Heart left ventricle (tissue), 16 donors: ENCODE data around the gene CR1. TPM values are rescaled to one million over a fixed set of nuclear protein-coding genes. Genes with fewer than 3 reads are reported as not detected.
A peak's percentile ranks its signal among the peaks of the same experiment; 100 is the strongest.
"Not testable (repeated sequence)": the region's sequence is repeated elsewhere in the genome, so short reads cannot be mapped to it uniquely, and the experiment has no call there.

Experiments used
- ATAC-seq, 4 donors: fragments of 200-7000 bp; cut with Tn5 transposase; one replicate each; pipeline ENCODE4 v1.9.1; 2020 to 2022; ENCODE audit warnings: moderate library complexity in 4 of 4, mild to moderate bottlenecking in 3 of 4, moderate number of reproducible peaks in 1 of 4
- DNase-seq, 5 donors: peaks; one replicate each; pipeline ENCODE4 v3.0.0-alpha.2; 2020
- H3K27ac ChIP-seq, 12 donors: fragments of 200-600 bp; sonication (generic) in 4 of 12; one replicate each; pipeline versions ENCODE4 v1.5.0 to v1.8.0; 2016 to 2022; ENCODE audit warnings: mild to moderate bottlenecking in 2 of 12
- H3K27me3 ChIP-seq, 9 donors: fragments of 200-600 bp; sonication (generic) in 2 of 9; one replicate each; pipeline versions ENCODE4 v1.5.1 to v1.8.0; 2016 to 2022; ENCODE audit warnings: mild to moderate bottlenecking in 3 of 9
- H3K36me3 ChIP-seq, 9 donors: fragments of 200-600 bp; sonication (generic) in 2 of 9; one replicate each; pipeline versions ENCODE4 v1.5.0 to v1.8.0; 2018 to 2022; ENCODE audit warnings: mild to moderate bottlenecking in 2 of 9
- H3K4me1 ChIP-seq, 12 donors: fragments of 200-600 bp; sonication (generic) in 4 of 12; one replicate each; pipeline versions ENCODE4 v1.5.0 to v1.8.0; 2016 to 2022; ENCODE audit warnings: mild to moderate bottlenecking in 3 of 12
- H3K4me3 ChIP-seq, 12 donors: fragments of 200-600 bp; sonication (generic) in 4 of 12; one replicate each; pipeline versions ENCODE4 v1.5.0 to v1.8.0; 2017 to 2022; ENCODE audit warnings: mild to moderate bottlenecking in 9 of 12, moderate library complexity in 4 of 12
- H3K9me3 ChIP-seq, 12 donors: fragments of 200-600 bp; sonication (generic) in 4 of 12; one replicate each; pipeline versions ENCODE4 v1.5.0 to v1.8.0; 2016 to 2022; ENCODE audit warnings: mild to moderate bottlenecking in 1 of 12
- POLR2A ChIP-seq, 2 donors: fragments of 450-650 bp; IDR thresholded peaks; one replicate each; pipeline ENCODE4 v1.6.1; 2017; ENCODE audit warnings: antibody characterized with exemption in 2 of 2, mild to moderate bottlenecking in 2 of 2, moderate library complexity in 2 of 2
- WGBS, 4 donors: extraction: QIAGEN DNeasy Blood & Tissue Kit in 2 of 4; methylation state at CpG; one replicate each; pipeline versions ENCODE4 v1.1.5 to v1.1.7; 2013 to 2018; 5-methylcytosine and 5-hydroxymethylcytosine counted together
- intact Hi-C, 10 donors: fragments of 100-400 bp; cut with DNase I; formaldehyde crosslinking; loops; one replicate each; pipeline versions ENCODE4 v1.11.1 to v1.14.2; 2022
- polyA plus RNA-seq, 2 donors: library from polyadenylated mRNA; stranded (reverse); fragments of 200-250 nt; gene quantifications; one replicate each; pipeline ENCODE4 v1.2.3, GENCODE V29; 2013
- total RNA-seq, 9 donors: library from RNA; depleted of rRNA in 2 of 9; stranded (reverse); fragments of >200 nt in 2 of 9; fragmentation: NEBNext Ultra II Directional in 3 of 9; extraction: Animal tissue kit (Norgen Biotek cat#: 25700) in 3 of 9; gene quantifications; one replicate each; pipeline versions ENCODE4 v1.1.0 to v1.2.4, GENCODE V29; 2016 to 2023
- TF ChIP-seq, protein P1 (sequence below), 12 donors: fragments of 200-600 bp; sonication (generic) in 4 of 12; IDR thresholded peaks; one replicate each; pipeline versions ENCODE4 v1.5.0 to v1.8.0; 2018 to 2022; ENCODE audit warnings: antibody characterized with exemption in 12 of 12, mild to moderate bottlenecking in 5 of 12
- donor health status: ischemic (EF 13 %, LVEDD 7.1; RV severe dilation, severe dysfunction).
- donor health status: healthy with polysubstance abuse.
- donor health status: DM: no; HTN: yes; CAD: no.
- donor health status: DM: no; HTN: no; CAD: no.
- donor health status: ischemic (EF 25% LVEDD 6.9; RV normal size, moderate dysfunction).
- donor health status: ischemic (EF 25% LVEDD 5.7; RV mildly dilated, moderate dysfunction).
- donor health status: healthy.
- donor health status: DM: yes; HTN: yes; CAD: no.
- donor health status: ischemic (EF 35%, LVEDD 5.7; RV mildly dilated, moderate dysfunction).
- donor health status: nonischemic (EF 11% LVEDD 7.7; RV severe dilation, severe dysfunction).
- donor health status: DM: yes; HTN: yes; CAD: no.
- donor health status: PGD.
- donor health status: ischemic (EF 29% LVEDD 5.4; RV normal size, mild dysfunction).
- donor health status: nonischemic (EF 23%, LVEDD 6.1; RV moderate dilation, normal function).

CR1 gene
- total and polyA plus RNA-seq, 11 donors, result 0.19 to 43.0 (median 1.7) TPM

DNA sequence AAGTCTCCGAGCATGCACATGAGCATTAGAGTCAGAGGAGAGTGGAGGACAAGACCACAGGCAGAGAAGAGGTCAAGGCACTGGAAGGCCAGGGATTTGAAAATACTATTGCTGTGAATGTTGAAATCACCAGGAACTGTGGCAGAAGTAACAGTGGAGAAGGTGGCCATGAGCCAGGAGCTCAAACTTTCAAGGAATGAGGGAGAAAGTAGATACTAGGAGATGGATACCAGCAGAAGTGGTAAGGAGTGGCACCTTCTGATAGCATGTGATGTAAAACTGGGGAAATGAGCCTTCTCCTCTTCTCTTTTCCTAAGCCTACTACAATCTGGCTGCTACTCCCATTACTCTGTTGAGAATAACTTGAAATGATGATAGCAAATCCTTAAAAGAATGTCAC, 1.8 kb upstream of the CR1 start:
- TF ChIP-seq, protein P1, sequence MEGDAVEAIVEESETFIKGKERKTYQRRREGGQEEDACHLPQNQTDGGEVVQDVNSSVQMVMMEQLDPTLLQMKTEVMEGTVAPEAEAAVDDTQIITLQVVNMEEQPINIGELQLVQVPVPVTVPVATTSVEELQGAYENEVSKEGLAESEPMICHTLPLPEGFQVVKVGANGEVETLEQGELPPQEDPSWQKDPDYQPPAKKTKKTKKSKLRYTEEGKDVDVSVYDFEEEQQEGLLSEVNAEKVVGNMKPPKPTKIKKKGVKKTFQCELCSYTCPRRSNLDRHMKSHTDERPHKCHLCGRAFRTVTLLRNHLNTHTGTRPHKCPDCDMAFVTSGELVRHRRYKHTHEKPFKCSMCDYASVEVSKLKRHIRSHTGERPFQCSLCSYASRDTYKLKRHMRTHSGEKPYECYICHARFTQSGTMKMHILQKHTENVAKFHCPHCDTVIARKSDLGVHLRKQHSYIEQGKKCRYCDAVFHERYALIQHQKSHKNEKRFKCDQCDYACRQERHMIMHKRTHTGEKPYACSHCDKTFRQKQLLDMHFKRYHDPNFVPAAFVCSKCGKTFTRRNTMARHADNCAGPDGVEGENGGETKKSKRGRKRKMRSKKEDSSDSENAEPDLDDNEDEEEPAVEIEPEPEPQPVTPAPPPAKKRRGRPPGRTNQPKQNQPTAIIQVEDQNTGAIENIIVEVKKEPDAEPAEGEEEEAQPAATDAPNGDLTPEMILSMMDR (IDR thresholded peaks at IDR 0.05), result no peak
- no peak for DNase-seq
- Histone ChIP-seq H3K27me3 (peaks cover 17 to 82% (median 38%) of the 10 kb centered on the region in 9 donors), H3K9me3 (no peaks in the 10 kb centered on the region), H3K27ac (no peak overlapping the region), H3K36me3 (no peaks in the 10 kb centered on the region), H3K4me3 (no peak overlapping the region), H3K4me1 (peaks cover 0 to 11% (median 0%) of the 10 kb centered on the region in 12 donors)
- no peak for ATAC-seq
- WGBS, 4 donors, result 82 to 94% (median 88%) methylated on average over 1 of the region's 1 CpG
- intact Hi-C loops, result no loop called here

GRCh38 chr1:207495281-207495680, 676 bp upstream of the CR1 start:
- Histone ChIP-seq H3K27me3 (peaks cover 17 to 92% (median 42%) of the 10 kb centered on the region in 9 donors), H3K4me1 (peaks cover 0 to 11% (median 0%) of the 10 kb centered on the region in 12 donors), H3K4me3 (peak overlapping the region in 3 of 12 donors; percentile 51 to 62 (median 52)), H3K27ac (peak overlapping the region in 1 of 12 donors; percentile 86)
- not testable (repeated sequence) for DNase-seq, H3K36me3 ChIP-seq, H3K9me3 ChIP-seq, ATAC-seq
- intact Hi-C loops, result loop anchor here in 6 of 10 donors (5.0 kb wide), 3 partner anchors 403 to 413 kb away; partner anchors contain the start of gene C4BPB (in 3 of the 6)
- WGBS, 4 donors, result 74 to 84% (median 80%) methylated on average over 8 of the region's 8 CpGs

GRCh38 chr1:207497941-207498340, 2.0 kb downstream of the CR1 start:
- intact Hi-C loops, result loop anchor here in 8 of 10 donors (2.0 to 5.0 kb wide), 5 partner anchors 406 to 416 kb away; partner anchors contain the start of gene C4BPB (in 3 of the 8)
- ATAC-seq (peak in 1 of 4 donors; percentile 44), DNase-seq (no peak)
- 63 to 71% (median 67%) methylated on average over 5 of the region's 5 CpGs for WGBS, 4 donors
- TF ChIP-seq, protein P1 (IDR thresholded peaks at IDR 0.05), result no peak
- TF ChIP-seq POLR2A (IDR thresholded peaks at IDR 0.05), result no peak
- peak overlapping the region in 1 of 12 donors; percentile 62 for H3K4me3 ChIP-seq
- peaks cover 0 to 11% (median 0%) of the 10 kb centered on the region in 12 donors for H3K4me1 ChIP-seq
- peaks cover 17 to 96% (median 46%) of the 10 kb centered on the region in 9 donors for H3K27me3 ChIP-seq
- H3K36me3 ChIP-seq, result no peaks in the 10 kb centered on the region
- no peaks in the 10 kb centered on the region for H3K9me3 ChIP-seq
- peak overlapping the region in 1 of 12 donors; percentile 86 for H3K27ac ChIP-seq

GRCh38 chr1:207499573-207499972, 3.6 kb downstream of the CR1 start:
- intact Hi-C loops, result loop anchor here in 8 of 10 donors (2.0 to 5.0 kb wide), 5 partner anchors 407 to 417 kb away; partner anchors contain the start of gene C4BPB (in 3 of the 8)
- Histone ChIP-seq H3K36me3 (no peaks in the 10 kb centered on the region), H3K27ac (no peak overlapping the region), H3K27me3 (peaks cover 14 to 94% (median 31%) of the 10 kb centered on the region in 9 donors), H3K9me3 (no peaks in the 10 kb centered on the region), H3K4me1 (peaks cover 0 to 11% (median 0%) of the 10 kb centered on the region in 12 donors), H3K4me3 (no peak overlapping the region)
- ATAC-seq (peak; percentile 51 to 74 (median 67)), DNase-seq (peak in 4 of 5 donors; percentile 32 to 77 (median 40))
- WGBS, 4 donors, result 0 to 1% (median 0%) methylated on average over 4 of the region's 4 CpGs
- no peak for TF ChIP-seq POLR2A (IDR thresholded peaks at IDR 0.05)
- TF ChIP-seq, protein P1 (IDR thresholded peaks at IDR 0.05), result peak; percentile 40 to 73 (median 60)
